Prostate gland (tissue), 2 donors: ENCODE results near the gene NCAPG2.

Experiments
- POLR2A ChIP-seq: fragments of 450-650 bp; IDR thresholded peaks from one replicate; pipeline ENCODE4 v1.6.1; 2016; ENCODE audit warnings: antibody characterized with exemption, mild to moderate bottlenecking
- TF ChIP-seq, protein P1 (sequence below), 4 experiments: fragments of 200-600 bp in 2 of 4; fragments of 450-650 bp in 2 of 4; sonication (generic) in 2 of 4; IDR thresholded peaks; 1 replicate in 3 of 4; 2 replicates in 1 of 4; pipeline ENCODE4 v1.5.1; 2016 to 2019; ENCODE audit warnings: antibody characterized with exemption in 4 of 4, mild to moderate bottlenecking in 2 of 4, moderate library complexity in 2 of 4

DNA sequence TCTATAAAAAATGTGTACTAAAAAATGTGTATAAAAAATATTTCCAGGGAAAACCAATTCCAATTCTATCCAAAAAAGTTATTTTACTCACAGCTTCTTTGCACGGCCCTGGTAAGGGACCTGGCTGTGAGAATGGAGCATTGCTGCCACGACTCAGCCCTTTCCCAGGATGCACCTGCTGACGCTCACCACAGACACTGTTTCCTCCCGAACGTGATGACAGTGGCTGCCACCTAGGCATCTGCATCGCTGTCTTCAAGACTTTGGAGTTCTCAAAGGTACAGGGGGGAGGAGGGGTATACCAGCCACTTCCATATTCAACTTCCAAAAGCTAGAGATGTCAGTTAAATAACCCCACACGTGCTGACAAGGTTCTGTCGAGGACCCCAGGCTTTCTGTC, 93.1 kb downstream of the NCAPG2 start:
- TF ChIP-seq, protein P1, sequence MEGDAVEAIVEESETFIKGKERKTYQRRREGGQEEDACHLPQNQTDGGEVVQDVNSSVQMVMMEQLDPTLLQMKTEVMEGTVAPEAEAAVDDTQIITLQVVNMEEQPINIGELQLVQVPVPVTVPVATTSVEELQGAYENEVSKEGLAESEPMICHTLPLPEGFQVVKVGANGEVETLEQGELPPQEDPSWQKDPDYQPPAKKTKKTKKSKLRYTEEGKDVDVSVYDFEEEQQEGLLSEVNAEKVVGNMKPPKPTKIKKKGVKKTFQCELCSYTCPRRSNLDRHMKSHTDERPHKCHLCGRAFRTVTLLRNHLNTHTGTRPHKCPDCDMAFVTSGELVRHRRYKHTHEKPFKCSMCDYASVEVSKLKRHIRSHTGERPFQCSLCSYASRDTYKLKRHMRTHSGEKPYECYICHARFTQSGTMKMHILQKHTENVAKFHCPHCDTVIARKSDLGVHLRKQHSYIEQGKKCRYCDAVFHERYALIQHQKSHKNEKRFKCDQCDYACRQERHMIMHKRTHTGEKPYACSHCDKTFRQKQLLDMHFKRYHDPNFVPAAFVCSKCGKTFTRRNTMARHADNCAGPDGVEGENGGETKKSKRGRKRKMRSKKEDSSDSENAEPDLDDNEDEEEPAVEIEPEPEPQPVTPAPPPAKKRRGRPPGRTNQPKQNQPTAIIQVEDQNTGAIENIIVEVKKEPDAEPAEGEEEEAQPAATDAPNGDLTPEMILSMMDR (IDR thresholded peaks at IDR 0.05) = no peak
- no peak for TF ChIP-seq POLR2A
